ENCODE measurements around the gene TCEA3. TPM values are rescaled to one million over a fixed set of nuclear protein-coding genes. Genes with fewer than 3 reads are reported as not detected.

TCEA3 gene
- polyA plus RNA-seq, 1 donor (not counting 4 experiments of a cell fraction or from before 2014, with no cell fraction given) = 0.38 TPM

DNA sequence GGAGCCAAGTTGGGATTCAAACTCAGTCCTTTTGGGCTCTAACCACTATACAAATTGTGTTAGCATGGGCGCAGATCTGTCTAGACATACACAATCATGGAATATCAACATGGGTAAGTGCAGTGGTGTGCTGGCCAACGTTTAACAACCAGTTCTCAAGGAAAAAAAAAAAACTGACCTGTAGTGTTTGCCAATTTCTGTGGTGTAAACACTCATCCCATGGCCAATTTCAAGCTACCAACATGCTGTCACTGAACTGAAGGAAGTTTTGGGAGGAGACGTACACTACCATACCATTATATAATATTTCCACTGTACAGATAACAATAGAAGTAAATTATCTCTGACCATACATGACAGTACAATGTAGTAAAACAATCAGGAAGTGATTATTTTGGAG lies 3.2 kb downstream of the TCEA3 start:
- Histone ChIP-seq H3K27me3 (ENCODE audit: control insufficient read depth, extremely low read depth, insufficient read depth, low read length) (peaks cover 23% of the 10 kb centered on the region), H3K36me3 (ENCODE audit: control insufficient read depth in 2 of 2, extremely low read depth in 1 of 2, insufficient read depth in 2 of 2, low read length in 2 of 2) (no peaks in the 10 kb centered on the region), H3K9ac (ENCODE audit: control insufficient read depth, extremely low read depth, insufficient read depth, low read length) (no peak overlapping the region), H4K20me1 (ENCODE audit: control insufficient read depth, extremely low read depth, insufficient read depth, low read length) (no peaks in the 10 kb centered on the region), H3K9me1 (ENCODE audit: control insufficient read depth, extremely low read depth, insufficient read depth, low read length) (peaks cover 3% of the 10 kb centered on the region), H2AFZ (ENCODE audit: control insufficient read depth, low read length) (no peak overlapping the region), H3K4me1 (ENCODE audit: control insufficient read depth, extremely low read depth, insufficient read depth, low read length) (peaks cover 22% of the 10 kb centered on the region), H3K27ac (ENCODE audit: control insufficient read depth, insufficient read depth, low read length) (no peak overlapping the region), H3K4me2 (ENCODE audit: control insufficient read depth, extremely low read depth, insufficient read depth, low read depth, low read length) (no peak overlapping the region), H3K4me3 (ENCODE audit: control insufficient read depth in 2 of 3, extremely low read depth in 1 of 3, insufficient read depth in 2 of 3, low read depth in 1 of 3, low read length in 3 of 3) (no peak overlapping the region), H3K79me2 (ENCODE audit: control insufficient read depth, insufficient read depth, low read length) (no peaks in the 10 kb centered on the region), H3K9me3 (ENCODE audit: control insufficient read depth, low read depth, low read length) (no peaks in the 10 kb centered on the region)
- dilution Hi-C loops (cut with MboI; ENCODE audit: extremely low pct_ligation_motif_present, low sequenced_read_pairs) = loop anchor here (10.0 kb wide), 1 partner anchor 87 kb away; no protein-coding TSS in a partner anchor
- DNase-seq (ENCODE audit: low read depth, low spot score) = no peak
- TF ChIP-seq EZH2 (IDR thresholded peaks at IDR 0.05; ENCODE audit: low read length) = no peak
- TF ChIP-seq, protein P1, sequence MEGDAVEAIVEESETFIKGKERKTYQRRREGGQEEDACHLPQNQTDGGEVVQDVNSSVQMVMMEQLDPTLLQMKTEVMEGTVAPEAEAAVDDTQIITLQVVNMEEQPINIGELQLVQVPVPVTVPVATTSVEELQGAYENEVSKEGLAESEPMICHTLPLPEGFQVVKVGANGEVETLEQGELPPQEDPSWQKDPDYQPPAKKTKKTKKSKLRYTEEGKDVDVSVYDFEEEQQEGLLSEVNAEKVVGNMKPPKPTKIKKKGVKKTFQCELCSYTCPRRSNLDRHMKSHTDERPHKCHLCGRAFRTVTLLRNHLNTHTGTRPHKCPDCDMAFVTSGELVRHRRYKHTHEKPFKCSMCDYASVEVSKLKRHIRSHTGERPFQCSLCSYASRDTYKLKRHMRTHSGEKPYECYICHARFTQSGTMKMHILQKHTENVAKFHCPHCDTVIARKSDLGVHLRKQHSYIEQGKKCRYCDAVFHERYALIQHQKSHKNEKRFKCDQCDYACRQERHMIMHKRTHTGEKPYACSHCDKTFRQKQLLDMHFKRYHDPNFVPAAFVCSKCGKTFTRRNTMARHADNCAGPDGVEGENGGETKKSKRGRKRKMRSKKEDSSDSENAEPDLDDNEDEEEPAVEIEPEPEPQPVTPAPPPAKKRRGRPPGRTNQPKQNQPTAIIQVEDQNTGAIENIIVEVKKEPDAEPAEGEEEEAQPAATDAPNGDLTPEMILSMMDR (optimal IDR thresholded peaks at IDR 0.05 in 1 of 3, IDR thresholded peaks at IDR 0.05 in 1 of 3, conservative IDR thresholded peaks at IDR 0.05 in 1 of 3; ENCODE audit: extremely low read depth in 1 of 3, insufficient read depth in 2 of 3, low read length in 3 of 3) = no peak
- FAIRE-seq = no peak

DNA sequence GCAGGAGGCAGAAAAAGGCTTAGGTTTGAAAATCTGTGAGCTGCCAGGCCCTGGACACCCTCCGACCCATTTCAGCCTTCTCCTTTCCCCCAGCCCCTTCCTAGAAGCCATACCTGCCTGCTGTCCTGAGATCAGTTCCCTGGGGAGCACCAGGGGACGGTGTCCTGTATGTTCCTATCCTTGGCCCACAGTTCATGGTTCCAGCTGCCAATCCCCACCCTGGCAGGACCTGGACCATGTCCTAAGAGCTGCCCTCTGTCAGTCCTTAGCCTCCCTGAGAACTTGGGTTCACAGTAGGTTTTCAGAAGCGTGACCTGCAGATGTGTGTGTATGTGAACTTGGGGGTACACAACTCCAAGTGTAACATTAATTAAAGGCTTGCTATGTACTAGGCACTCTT lies 3.8 kb downstream of the TCEA3 start:
- Histone ChIP-seq H3K27ac (ENCODE audit: control insufficient read depth, insufficient read depth, low read length) (no peak overlapping the region), H3K79me2 (ENCODE audit: control insufficient read depth, insufficient read depth, low read length) (no peaks in the 10 kb centered on the region), H3K4me1 (ENCODE audit: control insufficient read depth, extremely low read depth, insufficient read depth, low read length) (peaks cover 22% of the 10 kb centered on the region), H4K20me1 (ENCODE audit: control insufficient read depth, extremely low read depth, insufficient read depth, low read length) (no peaks in the 10 kb centered on the region), H3K4me2 (ENCODE audit: control insufficient read depth, extremely low read depth, insufficient read depth, low read depth, low read length) (no peak overlapping the region), H3K9me3 (ENCODE audit: control insufficient read depth, low read depth, low read length) (no peaks in the 10 kb centered on the region), H3K9me1 (ENCODE audit: control insufficient read depth, extremely low read depth, insufficient read depth, low read length) (peaks cover 3% of the 10 kb centered on the region), H3K27me3 (ENCODE audit: control insufficient read depth, extremely low read depth, insufficient read depth, low read length) (peaks cover 18% of the 10 kb centered on the region), H3K36me3 (ENCODE audit: control insufficient read depth in 2 of 2, extremely low read depth in 1 of 2, insufficient read depth in 2 of 2, low read length in 2 of 2) (no peaks in the 10 kb centered on the region), H3K9ac (ENCODE audit: control insufficient read depth, extremely low read depth, insufficient read depth, low read length) (no peak overlapping the region), H2AFZ (ENCODE audit: control insufficient read depth, low read length) (no peak overlapping the region), H3K4me3 (ENCODE audit: control insufficient read depth in 2 of 3, extremely low read depth in 1 of 3, insufficient read depth in 2 of 3, low read depth in 1 of 3, low read length in 3 of 3) (no peak overlapping the region)
- dilution Hi-C loops (cut with MboI; ENCODE audit: extremely low pct_ligation_motif_present, low sequenced_read_pairs) = loop anchor here (10.0 kb wide), 1 partner anchor 86 kb away; no protein-coding TSS in a partner anchor
- FAIRE-seq (no peak), DNase-seq (ENCODE audit: low read depth, low spot score) (no peak)
- TF ChIP-seq, protein P1 (optimal IDR thresholded peaks at IDR 0.05 in 1 of 3, IDR thresholded peaks at IDR 0.05 in 1 of 3, conservative IDR thresholded peaks at IDR 0.05 in 1 of 3; ENCODE audit: extremely low read depth in 1 of 3, insufficient read depth in 2 of 3, low read length in 3 of 3) = no peak
- no peak for TF ChIP-seq EZH2 (IDR thresholded peaks at IDR 0.05; ENCODE audit: low read length)

Data from keratinocyte (primary cell).